AML-193 (cell line): ENCODE results near the gene PRSS12.
"Not testable (repeated sequence)": the region's sequence is repeated elsewhere in the genome, so short reads cannot be mapped to it uniquely, and the experiment has no call there.

ENCODE experiments used
- DNase-seq, 2 experiments: peaks; one replicate each; lab custom pipeline; 2025; lab: John Stamatoyannopoulos, UW

PRSS12 gene, protein sequence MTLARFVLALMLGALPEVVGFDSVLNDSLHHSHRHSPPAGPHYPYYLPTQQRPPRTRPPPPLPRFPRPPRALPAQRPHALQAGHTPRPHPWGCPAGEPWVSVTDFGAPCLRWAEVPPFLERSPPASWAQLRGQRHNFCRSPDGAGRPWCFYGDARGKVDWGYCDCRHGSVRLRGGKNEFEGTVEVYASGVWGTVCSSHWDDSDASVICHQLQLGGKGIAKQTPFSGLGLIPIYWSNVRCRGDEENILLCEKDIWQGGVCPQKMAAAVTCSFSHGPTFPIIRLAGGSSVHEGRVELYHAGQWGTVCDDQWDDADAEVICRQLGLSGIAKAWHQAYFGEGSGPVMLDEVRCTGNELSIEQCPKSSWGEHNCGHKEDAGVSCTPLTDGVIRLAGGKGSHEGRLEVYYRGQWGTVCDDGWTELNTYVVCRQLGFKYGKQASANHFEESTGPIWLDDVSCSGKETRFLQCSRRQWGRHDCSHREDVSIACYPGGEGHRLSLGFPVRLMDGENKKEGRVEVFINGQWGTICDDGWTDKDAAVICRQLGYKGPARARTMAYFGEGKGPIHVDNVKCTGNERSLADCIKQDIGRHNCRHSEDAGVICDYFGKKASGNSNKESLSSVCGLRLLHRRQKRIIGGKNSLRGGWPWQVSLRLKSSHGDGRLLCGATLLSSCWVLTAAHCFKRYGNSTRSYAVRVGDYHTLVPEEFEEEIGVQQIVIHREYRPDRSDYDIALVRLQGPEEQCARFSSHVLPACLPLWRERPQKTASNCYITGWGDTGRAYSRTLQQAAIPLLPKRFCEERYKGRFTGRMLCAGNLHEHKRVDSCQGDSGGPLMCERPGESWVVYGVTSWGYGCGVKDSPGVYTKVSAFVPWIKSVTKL

DNA sequence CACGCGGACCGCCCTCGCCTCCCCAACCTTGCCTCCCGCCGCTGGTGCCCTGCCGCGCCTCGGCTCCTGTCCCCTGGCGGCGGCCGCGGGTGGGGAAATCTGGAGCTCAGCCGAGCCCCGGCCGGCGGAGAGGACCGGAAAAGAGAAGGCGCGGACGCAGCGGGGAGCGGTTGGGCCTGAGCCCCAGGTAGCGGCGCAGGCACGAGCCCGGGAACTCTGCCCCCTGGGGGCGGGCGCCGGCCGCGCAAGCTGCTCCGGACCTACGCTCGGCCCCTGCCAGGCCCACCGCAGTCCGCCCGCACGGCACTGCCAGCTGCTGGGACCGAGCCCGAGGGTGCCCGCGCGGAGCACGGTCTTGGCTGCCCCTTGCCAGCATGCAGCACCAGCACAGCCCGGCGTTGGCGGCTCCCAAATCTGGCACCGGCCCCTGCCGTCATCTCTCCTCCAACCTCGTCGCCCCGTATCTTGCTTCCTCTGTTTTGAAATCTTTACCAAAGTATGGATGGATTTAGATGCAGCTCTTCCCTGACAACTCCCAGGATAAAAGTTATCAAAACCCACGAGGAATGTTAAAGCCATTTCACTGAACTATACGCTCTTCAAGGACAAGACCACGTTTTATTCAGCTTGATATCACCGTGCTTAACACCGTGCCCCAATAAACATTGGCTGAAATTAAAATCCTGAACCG, at the start of gene PRSS12:
PRSS12 (minus strand) TSS at position 161 of the 691 bp plus-strand sequence. CDS start 283 bp downstream, outside the sequence.
- no peak for DNase-seq

GRCh38 chr4:118400356-118400755, 47.6 kb upstream of the PRSS12 start:
- no peak for DNase-seq

GRCh38 chr4:118399883-118400282, 47.1 kb upstream of the PRSS12 start:
- DNase-seq: not testable (repeated sequence)

DNA sequence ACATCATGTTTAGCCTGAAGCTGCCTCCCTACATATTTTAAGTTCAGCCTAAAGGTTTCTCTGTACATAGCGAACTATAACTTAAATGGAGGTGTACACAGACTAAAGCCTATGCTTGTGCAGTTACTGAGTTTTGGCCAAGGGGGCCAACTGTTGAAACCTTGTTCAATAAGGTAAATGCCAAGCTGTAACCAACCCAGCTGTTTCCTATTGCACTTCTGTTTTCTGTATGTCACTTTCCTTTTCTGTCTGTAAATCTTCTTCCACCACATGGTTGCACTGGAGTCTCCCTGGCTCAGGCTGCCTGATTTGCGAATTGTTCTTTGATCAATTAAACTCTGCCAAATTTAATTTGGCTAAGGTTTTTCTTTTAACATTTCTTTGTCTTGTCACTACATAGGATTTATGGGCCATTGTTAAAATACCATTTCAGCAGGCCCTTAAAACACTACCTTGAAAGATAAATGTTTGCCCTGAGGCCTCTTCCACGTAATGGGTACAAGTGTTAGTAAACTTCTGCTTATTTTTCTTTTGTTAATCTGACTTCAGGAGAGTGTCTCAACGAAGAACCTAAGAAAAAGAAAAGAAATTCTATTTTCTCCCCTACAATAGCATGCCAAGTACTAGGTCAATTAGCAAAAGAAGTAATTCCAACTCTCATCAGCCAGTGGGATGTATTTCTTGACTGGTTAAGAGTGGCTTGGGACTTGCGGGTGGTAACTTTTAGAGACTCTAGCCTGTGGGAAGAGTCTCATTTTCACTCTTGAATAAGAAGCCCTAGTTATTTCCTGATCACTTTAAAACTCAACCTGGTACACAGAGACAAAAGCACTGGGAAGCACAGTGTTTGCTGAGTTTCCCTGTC, 45.7 kb upstream of the PRSS12 start:
- peak; percentile 56 to 64 for DNase-seq

DNA sequence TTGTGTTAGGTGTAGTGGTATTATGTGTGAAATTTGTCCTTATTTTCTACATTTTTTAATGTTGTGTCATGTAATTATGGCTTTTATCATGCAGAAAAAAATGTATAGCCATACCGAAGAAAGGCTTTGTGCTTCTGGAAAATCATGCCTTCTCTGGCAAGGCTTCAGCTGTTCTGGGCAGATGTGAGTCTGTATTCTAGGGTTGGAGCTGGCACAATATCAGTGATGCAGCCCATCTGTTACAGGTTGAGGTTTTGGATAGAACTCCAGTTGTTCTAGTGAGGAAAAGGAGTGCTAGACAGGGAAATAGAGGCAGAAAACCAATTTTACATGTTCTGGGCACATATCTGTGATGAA, 44.8 kb upstream of the PRSS12 start:
- no peak for DNase-seq

- DNase-seq: no peak
Measured at GRCh38 chr4:118396881-118397622, 44.2 kb upstream of the PRSS12 start.

DNA sequence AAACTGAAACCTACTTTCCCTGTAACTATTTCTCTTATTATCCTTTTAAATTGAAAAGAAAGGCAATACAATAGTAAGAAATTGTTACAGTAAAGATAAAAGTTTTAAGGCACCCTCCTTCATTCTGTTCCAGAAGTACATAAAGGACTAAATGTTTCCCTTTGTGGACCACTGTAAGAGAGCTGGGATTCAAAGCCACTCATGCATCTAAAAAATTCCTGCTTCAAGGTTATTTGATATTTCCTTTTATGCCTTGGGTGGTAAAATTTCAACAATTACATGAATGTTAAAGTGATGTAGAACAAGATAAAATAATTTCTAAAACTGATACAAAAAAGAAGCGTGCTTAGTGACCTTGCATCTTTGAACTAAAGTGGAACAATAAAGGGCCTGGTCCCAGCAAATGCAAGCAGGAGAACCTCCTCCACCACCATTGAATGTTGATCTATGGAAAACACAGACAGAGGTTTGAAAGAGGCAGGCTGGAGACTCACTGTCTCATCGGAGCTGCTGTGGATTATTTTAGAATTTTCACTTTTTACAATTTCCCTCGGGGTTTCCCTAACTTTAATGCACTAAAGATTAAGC, 42.3 kb upstream of the PRSS12 start:
- no peak for DNase-seq

GRCh38 chr4:118392509-118392908, 39.7 kb upstream of the PRSS12 start:
- not testable (repeated sequence) for DNase-seq

DNA sequence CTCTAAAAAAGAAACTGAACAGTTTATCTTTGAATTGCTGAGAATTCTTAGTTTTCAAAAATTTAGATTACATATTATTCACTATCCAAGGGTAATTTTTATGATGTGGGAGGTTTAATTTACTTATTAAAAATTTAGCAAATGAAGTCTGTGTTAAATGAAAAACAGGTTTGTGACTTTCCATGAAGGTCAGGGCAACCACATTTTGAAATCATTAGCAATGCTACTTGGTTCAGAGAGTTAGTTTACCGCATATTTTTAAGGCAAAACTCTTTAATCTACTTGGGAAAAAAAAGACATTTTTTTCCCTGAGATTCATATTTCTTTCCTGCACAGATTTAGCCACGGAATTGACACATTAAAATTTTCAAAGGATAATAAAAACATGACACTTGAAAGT, 37.3 kb upstream of the PRSS12 start:
- DNase-seq: no peak

GRCh38 chr4:118389721-118390120, 36.9 kb upstream of the PRSS12 start:
- no peak for DNase-seq

- DNase-seq: no peak
Measured at GRCh38 chr4:118388606-118389005, 35.8 kb upstream of the PRSS12 start.

DNA sequence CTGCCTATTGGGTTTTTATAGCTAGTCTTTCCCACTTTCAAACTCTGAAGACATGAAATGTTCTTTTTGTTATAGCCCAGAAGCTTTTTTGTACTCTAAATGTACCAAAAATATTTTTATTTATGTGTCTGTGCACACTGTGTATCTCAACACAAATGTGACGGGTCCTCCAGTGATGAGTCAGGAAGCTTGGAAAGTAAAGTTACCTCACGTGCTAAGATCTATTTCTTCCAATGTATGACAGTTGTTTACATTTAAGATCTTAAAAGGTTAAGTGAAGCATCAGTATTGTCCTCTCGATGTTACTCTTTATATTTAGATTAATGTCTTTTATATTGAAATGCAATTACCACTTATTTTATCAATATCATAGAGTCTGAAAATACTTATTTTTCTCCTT, 29.1 kb upstream of the PRSS12 start:
- no peak for DNase-seq

DNA sequence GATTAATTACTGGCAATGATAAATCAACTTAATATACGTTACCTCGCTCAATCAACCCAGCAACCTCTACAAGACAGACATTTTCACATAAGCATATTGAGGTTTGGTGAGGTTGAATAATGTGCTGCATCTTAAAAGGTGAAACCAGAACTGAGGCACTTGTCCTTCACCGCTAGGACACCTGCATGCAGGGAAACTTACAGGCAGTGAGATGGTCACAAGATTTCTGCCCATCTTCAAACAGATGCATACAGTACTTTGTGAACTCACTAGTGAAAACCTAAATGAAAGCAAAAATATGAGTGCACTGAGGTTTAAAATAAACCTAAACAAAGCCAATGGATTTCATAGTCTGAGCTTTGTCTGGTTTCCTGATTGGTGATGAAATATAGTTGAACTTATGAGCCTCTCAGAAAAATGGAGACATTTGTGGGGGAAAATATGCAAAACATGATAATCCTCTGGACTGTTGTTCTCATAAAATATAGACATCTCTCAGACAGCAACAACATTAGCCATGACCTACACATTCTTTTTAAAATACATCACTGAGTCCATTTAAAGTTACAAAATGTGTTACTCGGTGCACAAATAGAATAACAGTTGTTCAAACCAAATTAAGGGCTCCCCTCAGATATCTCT, 20.9 kb upstream of the PRSS12 start:
- DNase-seq: no peak

GRCh38 chr4:118372251-118372650, 19.4 kb upstream of the PRSS12 start:
- no peak for DNase-seq

GRCh38 chr4:118369231-118369630, 16.4 kb upstream of the PRSS12 start:
- DNase-seq: no peak

GRCh38 chr4:118367872-118368271, 15.1 kb upstream of the PRSS12 start:
- DNase-seq: no peak

DNA sequence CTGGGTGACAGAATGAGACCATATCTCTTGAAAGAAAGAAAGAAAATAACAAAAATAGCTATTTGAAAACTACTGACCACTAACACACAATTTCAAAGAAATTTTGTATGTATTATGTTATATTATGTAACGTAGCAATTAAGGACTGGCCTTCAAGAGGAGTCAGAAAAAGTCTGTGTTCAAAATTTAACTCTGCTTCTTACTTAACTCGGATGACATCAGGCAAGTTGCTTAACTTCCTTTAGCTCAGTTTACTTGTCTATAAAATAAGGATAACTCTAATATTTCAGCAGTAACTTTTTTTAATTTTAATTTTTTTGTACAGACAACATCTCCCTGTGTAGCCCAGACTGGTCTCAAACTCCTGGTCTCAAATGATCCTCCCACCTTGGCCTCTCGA, 14.6 kb upstream of the PRSS12 start:
- DNase-seq: no peak

DNA sequence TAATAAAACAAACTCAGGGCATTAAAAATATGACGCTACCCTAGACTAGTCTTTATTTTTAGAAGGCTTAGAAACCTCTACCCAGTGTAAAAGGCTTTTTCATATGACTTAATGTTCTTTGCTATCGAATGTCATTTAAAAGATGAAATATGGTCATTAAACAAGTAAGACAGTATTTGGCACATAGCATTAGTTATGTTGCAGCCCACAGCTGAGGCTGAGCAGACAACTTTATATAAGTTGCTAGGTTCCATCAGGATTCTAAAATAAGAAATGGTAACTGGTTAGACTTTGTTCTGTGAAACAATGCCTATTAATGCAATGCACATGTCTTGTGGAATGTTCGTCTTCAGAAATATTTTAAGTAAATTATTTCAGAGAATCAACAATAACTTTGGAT, 10.4 kb upstream of the PRSS12 start:
- DNase-seq: no peak

DNA sequence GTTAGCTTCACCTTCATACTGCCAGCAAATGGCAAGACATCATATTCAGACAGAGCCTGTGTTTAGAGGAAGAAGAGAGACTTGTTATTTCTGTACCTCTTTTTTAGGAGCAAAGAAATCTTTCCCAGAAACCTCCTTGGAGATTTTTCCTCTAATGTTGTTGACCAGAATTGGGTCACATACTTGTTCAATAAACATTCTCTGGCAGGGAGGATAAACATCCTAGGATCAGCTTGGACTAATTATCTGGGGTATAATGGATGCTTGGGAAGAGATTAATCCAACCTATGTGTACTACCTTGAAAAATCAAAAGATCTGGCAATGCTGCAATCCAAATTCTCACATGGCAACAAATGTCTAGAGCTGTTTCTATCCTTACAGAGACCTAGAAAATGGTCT, 8.4 kb upstream of the PRSS12 start:
- DNase-seq: no peak

GRCh38 chr4:118360106-118360505, 7.3 kb upstream of the PRSS12 start:
- DNase-seq: no peak
